Astrocyte (in vitro differentiated cells and primary cell): ENCODE measurements around the gene NDUFA1. TPM values are rescaled to one million over a fixed set of nuclear protein-coding genes. Genes with fewer than 3 reads are reported as not detected.

Experiments used
- DNase-seq: peaks from one replicate; pipeline ENCODE4 v3.0.0-alpha.2; 2010; ENCODE audit warnings: low read depth
- FAIRE-seq: peaks from 2 replicates; lab custom pipeline; 2011; peaks lifted over from hg19 to GRCh38; lab: Jason Lieb, UNC
- H2AFZ ChIP-seq: 2 replicates; pipeline ENCODE4 v1.6.0; 2012; ENCODE audit warnings: low read depth, low read length, inconsistent platforms
- H3K27ac ChIP-seq: 2 replicates; pipeline ENCODE4 v1.5.1; 2011; ENCODE audit warnings: low read depth, low read length, inconsistent platforms
- H3K27me3 ChIP-seq: 2 replicates; pipeline ENCODE4 v1.6.0; 2011; ENCODE audit warnings: low read length, inconsistent platforms; ENCODE audit not compliant: insufficient read depth
- H3K36me3 ChIP-seq: 2 replicates; pipeline ENCODE4 v1.5.1; 2011; ENCODE audit warnings: low read length, inconsistent platforms; ENCODE audit not compliant: insufficient read depth
- H3K4me1 ChIP-seq: 2 replicates; pipeline ENCODE4 v1.5.1; 2011; ENCODE audit warnings: low read length, inconsistent platforms; ENCODE audit not compliant: insufficient read depth
- H3K4me2 ChIP-seq: 2 replicates; pipeline ENCODE4 v1.6.0; 2012; ENCODE audit warnings: low read length, inconsistent platforms
- H3K4me3 ChIP-seq: 2 replicates; pipeline ENCODE4 v1.5.1; 2011; ENCODE audit warnings: low read depth, mild to moderate bottlenecking, low read length, inconsistent platforms; ENCODE audit not compliant: insufficient read depth
- H3K79me2 ChIP-seq: 2 replicates; pipeline ENCODE4 v1.6.0; 2012; ENCODE audit warnings: mild to moderate bottlenecking, low read length, inconsistent platforms; ENCODE audit not compliant: insufficient read depth
- H3K9ac ChIP-seq: 2 replicates; pipeline ENCODE4 v1.6.0; 2012; ENCODE audit warnings: mild to moderate bottlenecking, low read length, inconsistent platforms
- H3K9me3 ChIP-seq: 2 replicates; pipeline ENCODE4 v1.5.1; 2012; ENCODE audit warnings: low read depth, mild to moderate bottlenecking, low read length, inconsistent platforms; ENCODE audit not compliant: insufficient read depth
- H4K20me1 ChIP-seq: 2 replicates; pipeline ENCODE4 v1.6.0; 2012; ENCODE audit warnings: low read length, inconsistent platforms; ENCODE audit not compliant: insufficient read depth
- H3K27ac Mint-ChIP-seq: one replicate; pipeline ENCODE4 v1.8.0; 2021; ENCODE audit warnings: mild to moderate bottlenecking, mixed read lengths; ENCODE audit not compliant: unreplicated experiment
- H3K27me3 Mint-ChIP-seq: one replicate; pipeline ENCODE4 v1.8.0; 2021; ENCODE audit warnings: low read depth, mixed read lengths; ENCODE audit not compliant: unreplicated experiment
- H3K36me3 Mint-ChIP-seq: one replicate; pipeline ENCODE4 v1.8.0; 2021; ENCODE audit warnings: low read depth, mixed read lengths; ENCODE audit not compliant: unreplicated experiment
- H3K4me1 Mint-ChIP-seq: one replicate; pipeline ENCODE4 v1.8.0; 2021; ENCODE audit warnings: low read depth, mixed read lengths; ENCODE audit not compliant: unreplicated experiment
- H3K4me3 Mint-ChIP-seq: one replicate; pipeline ENCODE4 v1.8.0; 2021; ENCODE audit warnings: mild to moderate bottlenecking, moderate library complexity, mixed read lengths; ENCODE audit not compliant: unreplicated experiment
- H3K9me3 Mint-ChIP-seq: one replicate; pipeline ENCODE4 v1.8.0; 2021; ENCODE audit warnings: mild to moderate bottlenecking, mixed read lengths; ENCODE audit not compliant: unreplicated experiment
- EZH2 ChIP-seq: IDR thresholded peaks from 2 replicates; pipeline ENCODE4 v1.6.1; 2012; ENCODE audit warnings: mild to moderate bottlenecking, low read length, inconsistent platforms; ENCODE audit not compliant: insufficient read depth
- total RNA-seq: library from RNA; stranded (reverse); gene quantifications from 2 replicates; pipeline ENCODE4 v1.2.1, GENCODE V29; 2021
- TF ChIP-seq, protein P1 (sequence below): IDR thresholded peaks from 2 replicates; pipeline ENCODE4 v1.5.1; 2011; ENCODE audit warnings: low read depth, mild to moderate bottlenecking, inconsistent platforms, low read length, moderate library complexity; ENCODE audit not compliant: insufficient read depth

Gene NDUFA1
- total RNA-seq, 1 donor from 2014 or later, result 109 TPM

DNA sequence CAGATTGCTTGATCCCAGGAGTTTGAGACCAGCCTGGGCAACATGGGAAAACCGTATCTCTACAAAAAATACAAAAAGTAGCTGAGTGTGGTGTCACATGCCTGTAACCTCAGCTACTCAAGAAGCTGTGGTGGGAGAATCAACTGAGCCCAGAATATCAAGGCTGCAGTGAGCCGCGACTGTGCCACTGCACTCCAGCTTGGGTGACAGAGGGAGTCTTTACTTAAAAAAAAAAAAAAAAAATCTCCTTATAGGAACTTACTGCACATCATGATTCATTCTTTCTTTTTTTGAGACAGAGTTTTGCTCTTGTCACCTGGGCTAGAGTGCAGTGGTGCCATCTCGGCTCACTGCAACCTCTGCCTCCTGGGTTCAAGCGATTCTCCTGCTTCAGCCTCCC, 43.2 kb upstream of the NDUFA1 start:
- peaks cover 2% of the 10 kb centered on the region for H3K36me3 ChIP-seq
- Mint-ChIP-seq H3K9me3 (no peaks in the 10 kb centered on the region), H3K27me3 (no peaks in the 10 kb centered on the region), H3K4me3 (no peak overlapping the region), H3K36me3 (no peaks in the 10 kb centered on the region), H3K27ac (no peak overlapping the region), H3K4me1 (no peaks in the 10 kb centered on the region)
- no peaks in the 10 kb centered on the region for H3K4me1 ChIP-seq
- TF ChIP-seq, protein P1, sequence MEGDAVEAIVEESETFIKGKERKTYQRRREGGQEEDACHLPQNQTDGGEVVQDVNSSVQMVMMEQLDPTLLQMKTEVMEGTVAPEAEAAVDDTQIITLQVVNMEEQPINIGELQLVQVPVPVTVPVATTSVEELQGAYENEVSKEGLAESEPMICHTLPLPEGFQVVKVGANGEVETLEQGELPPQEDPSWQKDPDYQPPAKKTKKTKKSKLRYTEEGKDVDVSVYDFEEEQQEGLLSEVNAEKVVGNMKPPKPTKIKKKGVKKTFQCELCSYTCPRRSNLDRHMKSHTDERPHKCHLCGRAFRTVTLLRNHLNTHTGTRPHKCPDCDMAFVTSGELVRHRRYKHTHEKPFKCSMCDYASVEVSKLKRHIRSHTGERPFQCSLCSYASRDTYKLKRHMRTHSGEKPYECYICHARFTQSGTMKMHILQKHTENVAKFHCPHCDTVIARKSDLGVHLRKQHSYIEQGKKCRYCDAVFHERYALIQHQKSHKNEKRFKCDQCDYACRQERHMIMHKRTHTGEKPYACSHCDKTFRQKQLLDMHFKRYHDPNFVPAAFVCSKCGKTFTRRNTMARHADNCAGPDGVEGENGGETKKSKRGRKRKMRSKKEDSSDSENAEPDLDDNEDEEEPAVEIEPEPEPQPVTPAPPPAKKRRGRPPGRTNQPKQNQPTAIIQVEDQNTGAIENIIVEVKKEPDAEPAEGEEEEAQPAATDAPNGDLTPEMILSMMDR, result no peak
- no peak for TF ChIP-seq EZH2
- no peak for DNase-seq
- H3K4me2 ChIP-seq, result no peak overlapping the region
- H4K20me1 ChIP-seq, result no peaks in the 10 kb centered on the region
- H3K27me3 ChIP-seq, result no peaks in the 10 kb centered on the region
- no peak for FAIRE-seq
- no peaks in the 10 kb centered on the region for H3K79me2 ChIP-seq
- H3K4me3 ChIP-seq, result no peak overlapping the region
- H3K9me3 ChIP-seq, result no peaks in the 10 kb centered on the region
- no peak overlapping the region for H3K9ac ChIP-seq
- no peak overlapping the region for H2AFZ ChIP-seq
- no peak overlapping the region for H3K27ac ChIP-seq

DNA sequence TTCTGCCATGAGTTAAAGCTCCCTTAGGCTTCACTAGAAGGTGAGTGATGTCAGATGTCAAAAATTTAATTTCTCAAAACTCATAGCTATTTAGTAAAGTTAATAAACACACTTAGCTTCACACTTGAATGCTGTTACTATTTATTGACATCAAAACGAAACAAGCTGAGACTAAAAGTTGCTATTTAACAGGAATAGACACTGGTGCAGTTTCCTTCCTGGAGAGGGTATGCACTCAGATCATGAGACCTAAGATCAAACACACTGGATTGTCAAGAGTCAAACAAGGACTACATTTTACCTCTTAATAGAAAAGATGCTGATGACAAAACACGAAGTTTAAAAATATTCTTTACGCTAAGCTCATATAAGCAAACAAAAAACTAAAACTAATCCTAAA, 37.7 kb upstream of the NDUFA1 start:
- FAIRE-seq (no peak), DNase-seq (no peak)
- Histone ChIP-seq H3K36me3 (peaks cover 11% of the 10 kb centered on the region), H3K27ac (no peak overlapping the region), H3K4me2 (no peak overlapping the region), H3K4me1 (no peaks in the 10 kb centered on the region), H3K9me3 (no peaks in the 10 kb centered on the region), H3K79me2 (no peaks in the 10 kb centered on the region), H3K27me3 (no peaks in the 10 kb centered on the region), H3K9ac (no peak overlapping the region), H4K20me1 (no peaks in the 10 kb centered on the region), H3K4me3 (no peak overlapping the region), H2AFZ (no peak overlapping the region)
- no peaks in the 10 kb centered on the region for H3K4me1 Mint-ChIP-seq
- H3K27ac Mint-ChIP-seq, result no peak overlapping the region
- no peak for TF ChIP-seq EZH2
- TF ChIP-seq, protein P1, result no peak
- no peaks in the 10 kb centered on the region for H3K27me3 Mint-ChIP-seq
- H3K4me3 Mint-ChIP-seq, result no peak overlapping the region
- peaks cover 7% of the 10 kb centered on the region for H3K36me3 Mint-ChIP-seq
- no peaks in the 10 kb centered on the region for H3K9me3 Mint-ChIP-seq
